HEK293 (cell line): ENCODE results near the gene MRPL47.

ENCODE experiments used
- CTCF ChIP-seq: fragments of 450-650 bp; formaldehyde crosslinking; IDR thresholded peaks from 2 replicates; pipeline ENCODE4 v1.5.1; 2016; ENCODE audit warnings: missing biosample characterization, missing genetic modification characterization
- SP2 ChIP-seq: fragments of 450-650 bp; formaldehyde crosslinking; IDR thresholded peaks from 2 replicates; pipeline ENCODE4 v1.5.1; 2016; ENCODE audit warnings: missing biosample characterization, missing genetic modification characterization
- TF ChIP-seq, protein P1 (sequence below): fragments of 450-650 bp; formaldehyde crosslinking; IDR thresholded peaks from 2 replicates; pipeline ENCODE4 v1.5.0; 2017; ENCODE audit warnings: missing biosample characterization, missing genetic modification characterization, borderline replicate concordance

- TF ChIP-seq CTCF (tag by site-specific recombination) (no peak), SP2 (tag by site-specific recombination) (no peak)
- TF ChIP-seq, protein P1, sequence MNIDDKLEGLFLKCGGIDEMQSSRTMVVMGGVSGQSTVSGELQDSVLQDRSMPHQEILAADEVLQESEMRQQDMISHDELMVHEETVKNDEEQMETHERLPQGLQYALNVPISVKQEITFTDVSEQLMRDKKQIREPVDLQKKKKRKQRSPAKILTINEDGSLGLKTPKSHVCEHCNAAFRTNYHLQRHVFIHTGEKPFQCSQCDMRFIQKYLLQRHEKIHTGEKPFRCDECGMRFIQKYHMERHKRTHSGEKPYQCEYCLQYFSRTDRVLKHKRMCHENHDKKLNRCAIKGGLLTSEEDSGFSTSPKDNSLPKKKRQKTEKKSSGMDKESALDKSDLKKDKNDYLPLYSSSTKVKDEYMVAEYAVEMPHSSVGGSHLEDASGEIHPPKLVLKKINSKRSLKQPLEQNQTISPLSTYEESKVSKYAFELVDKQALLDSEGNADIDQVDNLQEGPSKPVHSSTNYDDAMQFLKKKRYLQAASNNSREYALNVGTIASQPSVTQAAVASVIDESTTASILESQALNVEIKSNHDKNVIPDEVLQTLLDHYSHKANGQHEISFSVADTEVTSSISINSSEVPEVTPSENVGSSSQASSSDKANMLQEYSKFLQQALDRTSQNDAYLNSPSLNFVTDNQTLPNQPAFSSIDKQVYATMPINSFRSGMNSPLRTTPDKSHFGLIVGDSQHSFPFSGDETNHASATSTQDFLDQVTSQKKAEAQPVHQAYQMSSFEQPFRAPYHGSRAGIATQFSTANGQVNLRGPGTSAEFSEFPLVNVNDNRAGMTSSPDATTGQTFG: no peak
These were observed 17.6 kb upstream of the MRPL47 start for GRCh38 chr3:179622023-179622422.
